Fibroblast of villous mesenchyme (primary cell): Measurements from ENCODE around the gene HOMER2. TPM values are rescaled to one million over a fixed set of nuclear protein-coding genes. Genes with fewer than 3 reads are reported as not detected.

Experiments
- DNase-seq: peaks from one replicate; pipeline ENCODE4 v3.0.0-alpha.2; 2010; ENCODE audit warnings: low read depth
- H3K4me3 ChIP-seq: 2 replicates; pipeline ENCODE4 v1.5.1; 2011; ENCODE audit warnings: low read depth, mild to moderate bottlenecking, low read length
- total RNA-seq: library from RNA; depleted of rRNA; stranded (reverse); fragments of >200 nt; gene quantifications from 2 replicates; pipeline ENCODE4 v1.2.3, GENCODE V29; 2012
- TF ChIP-seq, protein P1 (sequence below): IDR thresholded peaks from 2 replicates; pipeline ENCODE4 v1.5.1; 2012; ENCODE audit warnings: low read depth, mild to moderate bottlenecking, low read length; ENCODE audit not compliant: insufficient read depth

The HOMER2 gene
- total RNA-seq, 1 donor: 1.3 TPM

DNA sequence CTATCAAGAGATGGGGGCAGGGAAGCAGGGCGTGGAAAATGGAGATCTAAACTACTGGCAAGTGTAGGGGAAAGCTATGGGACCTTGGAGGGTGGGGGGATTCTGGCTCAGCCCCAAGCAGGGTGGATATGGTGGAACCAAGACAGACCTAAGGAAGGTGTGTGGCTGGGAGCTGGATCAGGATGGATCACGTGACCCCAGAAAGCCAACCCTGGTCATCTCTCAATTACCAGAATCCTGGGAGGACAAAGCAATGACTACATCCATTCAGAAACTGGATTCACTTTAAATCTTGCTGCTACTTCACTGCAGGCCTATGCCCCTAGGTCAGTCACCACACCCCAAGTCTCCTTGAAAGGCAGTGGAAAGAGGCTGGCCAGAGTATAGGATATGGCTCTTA lies 74.7 kb downstream of the HOMER2 start:
- TF ChIP-seq, protein P1, sequence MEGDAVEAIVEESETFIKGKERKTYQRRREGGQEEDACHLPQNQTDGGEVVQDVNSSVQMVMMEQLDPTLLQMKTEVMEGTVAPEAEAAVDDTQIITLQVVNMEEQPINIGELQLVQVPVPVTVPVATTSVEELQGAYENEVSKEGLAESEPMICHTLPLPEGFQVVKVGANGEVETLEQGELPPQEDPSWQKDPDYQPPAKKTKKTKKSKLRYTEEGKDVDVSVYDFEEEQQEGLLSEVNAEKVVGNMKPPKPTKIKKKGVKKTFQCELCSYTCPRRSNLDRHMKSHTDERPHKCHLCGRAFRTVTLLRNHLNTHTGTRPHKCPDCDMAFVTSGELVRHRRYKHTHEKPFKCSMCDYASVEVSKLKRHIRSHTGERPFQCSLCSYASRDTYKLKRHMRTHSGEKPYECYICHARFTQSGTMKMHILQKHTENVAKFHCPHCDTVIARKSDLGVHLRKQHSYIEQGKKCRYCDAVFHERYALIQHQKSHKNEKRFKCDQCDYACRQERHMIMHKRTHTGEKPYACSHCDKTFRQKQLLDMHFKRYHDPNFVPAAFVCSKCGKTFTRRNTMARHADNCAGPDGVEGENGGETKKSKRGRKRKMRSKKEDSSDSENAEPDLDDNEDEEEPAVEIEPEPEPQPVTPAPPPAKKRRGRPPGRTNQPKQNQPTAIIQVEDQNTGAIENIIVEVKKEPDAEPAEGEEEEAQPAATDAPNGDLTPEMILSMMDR: no peak
- DNase-seq: no peak
- no peak overlapping the region for H3K4me3 ChIP-seq

- TF ChIP-seq, protein P1: no peak
- no peak overlapping the region for H3K4me3 ChIP-seq
- DNase-seq: no peak
Measured at GRCh38 chr15:82875411-82876003, 77.0 kb downstream of the HOMER2 start.

DNA sequence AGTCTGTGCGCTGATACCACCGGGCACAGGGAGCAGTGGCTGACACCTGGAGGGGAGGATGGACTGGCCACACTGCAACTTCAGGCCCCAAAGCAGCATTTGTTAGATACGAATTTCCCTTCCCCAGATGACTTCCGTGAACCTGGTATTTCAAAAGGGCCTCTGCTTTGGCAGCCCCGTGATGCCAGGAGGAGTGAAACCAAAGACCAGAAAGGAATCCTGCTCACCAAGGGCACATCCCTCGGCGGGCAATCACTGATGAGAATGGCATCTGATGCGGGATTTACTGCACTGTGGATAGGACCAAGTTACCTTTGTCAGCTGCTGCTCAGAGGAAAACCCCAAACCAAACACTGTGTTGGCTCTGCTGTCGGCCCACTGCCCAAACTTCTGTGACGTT lies 77.6 kb downstream of the HOMER2 start:
- DNase-seq: no peak
- no peak overlapping the region for H3K4me3 ChIP-seq
- TF ChIP-seq, protein P1: no peak

GRCh38 chr15:82874267-82874666 lies 78.3 kb downstream of the HOMER2 start:
- DNase-seq: no peak
- H3K4me3 ChIP-seq: no peak overlapping the region

DNA sequence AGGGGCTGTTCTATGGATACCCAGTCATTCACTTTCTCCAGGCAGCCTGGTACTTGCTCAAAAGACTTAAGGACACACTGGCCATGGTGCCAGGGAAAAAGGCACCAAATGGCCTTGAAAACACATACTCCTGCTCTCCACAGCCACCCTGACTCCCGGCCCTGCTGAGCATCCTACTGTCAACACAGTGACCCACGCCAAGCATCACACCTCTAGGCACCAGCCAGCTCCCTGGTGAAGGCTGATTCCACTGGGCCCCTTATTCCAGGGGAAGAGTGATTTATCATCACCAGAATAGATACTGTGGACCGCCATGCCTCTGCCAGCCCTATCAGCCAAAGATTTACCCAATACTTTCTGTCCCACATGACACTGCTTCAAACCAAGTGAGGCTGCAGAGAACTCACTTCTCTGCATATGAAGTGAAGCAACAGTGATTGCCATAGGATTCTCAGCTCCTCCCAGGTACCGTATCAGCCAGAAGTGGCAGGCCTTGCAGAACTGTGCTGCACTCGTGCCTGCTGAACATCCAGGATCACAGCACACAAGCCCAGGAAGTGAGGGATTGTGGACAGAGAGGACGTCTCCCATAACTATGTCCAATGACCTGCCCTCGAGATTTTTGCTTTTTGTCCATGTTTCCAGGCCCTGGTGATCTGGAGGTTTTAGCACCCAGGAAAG lies 79.4 kb downstream of the HOMER2 start:
- H3K4me3 ChIP-seq: no peak overlapping the region
- TF ChIP-seq, protein P1: no peak

More at GRCh38 chr15:82874267-82874666, 78.3 kb downstream of the HOMER2 start:
- TF ChIP-seq, protein P1: no peak

DNA sequence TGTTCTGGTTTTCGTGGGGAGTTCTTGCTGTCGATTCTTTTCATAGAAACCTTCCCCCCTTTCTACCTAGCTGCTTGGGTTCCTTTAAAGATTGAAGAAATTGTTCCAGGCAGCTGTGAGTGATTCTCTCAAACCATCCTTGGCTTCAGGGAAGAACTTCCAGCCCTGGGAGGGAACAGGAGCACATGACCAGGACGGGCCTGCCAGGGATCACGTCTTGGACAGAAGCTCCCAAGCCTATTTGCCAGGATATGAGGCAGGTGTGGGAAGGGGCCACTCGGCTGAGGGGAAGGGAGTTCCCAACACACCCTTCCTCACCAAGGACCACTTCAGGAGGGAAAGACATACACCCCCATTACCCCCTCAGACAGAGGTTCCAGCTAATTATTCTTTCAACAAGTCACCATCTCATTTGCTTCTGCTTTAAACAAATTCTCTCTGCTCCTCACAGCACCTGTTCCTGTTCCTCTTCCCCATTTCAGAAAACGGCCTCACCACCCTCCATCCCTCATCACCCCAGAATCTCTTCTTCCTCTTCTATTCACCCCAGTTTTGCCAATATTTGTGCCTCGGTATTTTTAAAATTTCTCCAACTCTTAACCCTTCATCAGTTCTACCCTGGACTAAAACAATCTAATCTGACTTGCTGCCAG lies 80.6 kb downstream of the HOMER2 start:
- TF ChIP-seq, protein P1: no peak
- no peak overlapping the region for H3K4me3 ChIP-seq
- no peak for DNase-seq

More for the DNA sequence above, 79.4 kb downstream of the HOMER2 start:
- no peak for DNase-seq
